Measurements from ENCODE around the gene RNF148.
"Not testable (repeated sequence)": the region's sequence is repeated elsewhere in the genome, so short reads cannot be mapped to it uniquely, and the experiment has no call there.

RNF148 gene

DNA sequence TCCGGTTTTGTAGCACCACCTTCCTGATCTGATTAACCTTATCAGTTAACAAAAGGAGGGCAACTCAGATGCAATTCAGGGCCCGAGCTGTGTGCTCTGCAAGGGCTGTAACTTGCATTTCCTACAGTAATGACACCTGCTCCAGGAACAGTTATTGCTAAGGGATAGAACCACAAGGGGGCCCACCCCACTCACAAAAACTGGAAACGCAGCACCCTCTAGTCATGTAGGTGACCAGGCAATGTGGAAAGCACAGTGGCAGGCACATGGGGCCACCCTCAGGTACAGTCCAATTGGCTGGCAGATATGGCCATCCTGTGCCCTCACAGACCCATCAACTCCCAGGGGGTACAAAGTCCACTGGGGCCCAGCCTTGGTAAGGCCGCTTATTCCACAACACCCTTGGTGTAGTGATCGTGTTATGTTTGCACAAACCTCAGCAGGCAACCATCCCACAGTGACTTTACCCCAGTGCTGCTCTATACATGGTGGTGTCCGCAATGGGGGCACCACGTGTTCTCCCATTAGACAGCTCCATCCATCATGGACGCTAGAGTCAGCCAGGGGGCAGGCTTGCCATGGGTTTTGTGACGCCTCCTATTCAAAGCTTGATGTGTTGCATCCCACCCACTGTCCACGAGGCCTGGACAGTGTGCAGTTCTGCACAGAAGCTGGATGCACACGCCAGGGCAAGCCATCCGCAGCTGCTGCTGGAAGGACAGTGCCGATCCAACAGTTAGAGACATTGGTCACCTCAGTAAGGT, 13.2 kb downstream of the RNF148 start:
- DNase-seq: no peak

DNA sequence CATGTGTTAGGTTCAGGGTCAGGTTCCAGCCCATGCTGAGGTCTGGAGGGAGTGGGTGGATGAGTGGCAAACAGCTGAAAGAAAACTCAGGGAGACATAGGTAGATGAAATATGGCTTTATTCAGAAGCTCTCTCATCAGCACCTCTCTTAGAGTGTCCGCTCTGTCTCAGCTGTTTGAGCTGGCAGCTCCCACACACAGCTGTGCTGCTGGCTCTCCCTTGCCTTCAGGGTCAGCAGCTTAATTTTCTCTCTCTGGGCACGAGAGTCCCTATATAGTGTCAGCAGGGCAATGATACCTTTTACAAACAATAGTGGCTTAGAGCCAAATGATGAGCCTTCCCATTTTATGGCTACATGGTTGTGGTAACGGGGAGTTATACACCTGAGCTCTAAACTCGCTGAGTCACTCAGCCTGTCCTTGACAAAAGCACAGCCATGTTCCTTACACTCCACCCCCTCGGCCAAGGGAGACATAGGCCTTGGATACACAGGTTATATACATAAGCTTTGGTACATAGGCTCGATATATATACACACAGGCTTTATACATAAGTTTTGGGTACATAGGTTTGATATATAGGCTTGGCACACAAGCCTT, 14.2 kb downstream of the RNF148 start:
- no peak for DNase-seq

DNA sequence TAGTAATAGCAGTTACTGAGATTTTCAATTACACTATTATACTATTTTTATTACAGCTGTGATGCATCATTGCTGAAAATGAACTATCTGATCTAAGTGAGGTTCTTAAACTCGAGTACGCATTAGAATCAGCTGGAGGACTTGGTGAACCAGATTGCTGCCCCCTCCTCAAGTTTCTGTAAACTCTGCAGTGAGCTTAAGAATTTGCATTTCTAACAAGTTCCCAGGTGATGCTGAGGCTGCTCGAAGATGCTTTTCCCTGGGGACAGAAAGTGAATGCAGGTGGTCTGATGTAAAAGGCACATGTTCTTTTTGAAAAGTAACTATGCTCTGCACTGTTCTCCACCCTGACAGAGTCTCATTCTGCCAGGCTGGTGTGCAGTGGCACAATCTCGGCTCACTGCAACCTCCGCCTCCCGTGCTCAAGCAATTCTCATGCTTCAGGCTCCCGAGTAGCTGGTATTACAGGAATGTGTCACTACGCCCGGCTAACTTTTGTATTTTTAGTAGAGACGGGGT, 16.3 kb downstream of the RNF148 start:
- no peak for DNase-seq

DNA sequence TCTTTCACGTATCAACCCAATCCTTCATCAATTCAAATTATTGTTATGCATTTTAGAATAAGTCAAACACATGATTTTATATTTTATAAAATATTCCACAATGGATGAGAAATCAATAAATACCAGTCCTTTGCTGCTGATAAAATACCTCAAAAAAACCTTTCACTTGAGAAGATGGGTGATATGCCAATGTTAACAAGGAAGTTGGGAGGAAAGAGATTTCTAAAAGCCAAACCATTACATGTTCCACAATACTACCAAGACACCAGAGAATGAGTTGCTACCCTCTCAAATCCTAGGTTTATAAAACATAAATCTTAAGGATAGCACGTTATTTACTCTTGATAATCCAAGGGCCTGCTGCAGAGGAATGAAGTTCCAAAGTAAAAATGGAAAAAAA, 18.2 kb downstream of the RNF148 start:
- no peak for DNase-seq

DNA sequence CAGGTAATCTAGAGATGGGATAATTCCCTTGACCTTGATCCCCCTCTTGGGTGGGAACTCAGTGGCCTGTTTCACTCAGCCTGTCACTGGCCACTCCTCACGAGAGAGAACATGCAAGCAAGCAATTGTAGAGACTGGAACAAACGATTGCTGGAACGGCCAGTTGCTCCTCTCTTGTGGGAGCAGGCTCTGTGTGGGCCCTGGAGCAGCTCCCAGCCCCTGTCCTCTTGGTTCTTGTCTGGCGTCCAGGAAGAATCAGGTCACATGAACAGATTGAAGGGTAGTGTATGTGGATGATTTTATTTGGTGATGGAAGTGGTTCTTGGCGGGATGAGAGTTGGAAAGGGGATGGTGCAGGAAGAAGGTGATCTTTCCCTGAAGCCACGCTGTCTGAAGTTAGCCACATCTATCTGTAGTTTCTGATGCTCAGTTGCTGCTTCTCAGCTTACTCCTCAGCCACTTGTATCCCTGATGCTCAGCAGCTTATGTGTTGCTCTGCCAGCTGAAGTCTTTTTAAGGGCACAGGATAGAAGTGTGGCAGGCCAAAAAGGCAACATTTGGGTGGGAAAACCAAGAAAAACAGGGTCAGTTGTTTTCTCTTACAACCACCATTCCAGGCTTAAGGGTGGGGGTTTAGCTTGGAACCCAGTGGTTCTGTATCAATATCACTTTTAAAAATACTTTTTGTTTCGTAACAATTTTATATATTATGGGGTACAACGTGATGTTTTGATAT, 19.7 kb downstream of the RNF148 start:
- no peak for DNase-seq

DNA sequence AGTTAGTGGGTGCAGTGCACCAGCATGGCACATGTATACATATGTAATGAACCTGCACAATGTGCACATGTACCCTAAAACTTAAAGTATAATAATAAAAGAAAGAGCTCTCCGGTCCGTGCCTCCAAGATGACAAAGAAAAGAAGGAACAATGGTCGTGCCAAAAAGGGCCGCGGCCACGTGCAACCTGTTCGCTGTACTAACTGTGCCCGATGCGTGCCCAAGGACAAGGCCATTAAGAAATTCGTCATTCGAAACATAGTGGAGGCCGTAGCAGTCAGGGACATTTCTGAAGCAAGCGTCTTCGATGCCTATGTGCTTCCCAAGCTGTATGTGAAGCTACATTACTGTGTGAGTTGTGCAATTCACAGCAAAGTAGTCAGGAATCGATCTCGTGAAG, 21.5 kb downstream of the RNF148 start:
- DNase-seq: not testable (repeated sequence)

DNA sequence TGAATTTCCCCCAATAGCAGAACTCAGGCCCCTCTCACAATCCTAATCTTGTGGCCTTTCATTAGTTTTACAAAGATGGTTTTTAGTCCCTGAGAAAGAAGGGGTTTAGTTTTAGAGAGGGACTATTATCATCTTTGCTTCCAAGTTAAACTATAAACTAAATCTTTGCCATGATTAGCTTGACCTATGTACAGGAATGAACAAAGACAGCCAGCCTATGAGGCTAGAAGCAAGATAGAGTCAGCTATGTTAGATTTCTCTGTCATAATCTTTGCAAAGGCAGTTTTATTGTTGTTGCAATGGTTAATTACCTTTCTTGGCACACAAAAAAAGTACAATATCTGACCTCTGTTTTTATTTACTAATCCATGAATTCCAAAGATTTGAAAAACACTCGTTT, 22.9 kb downstream of the RNF148 start:
- DNase-seq: no peak

DNA sequence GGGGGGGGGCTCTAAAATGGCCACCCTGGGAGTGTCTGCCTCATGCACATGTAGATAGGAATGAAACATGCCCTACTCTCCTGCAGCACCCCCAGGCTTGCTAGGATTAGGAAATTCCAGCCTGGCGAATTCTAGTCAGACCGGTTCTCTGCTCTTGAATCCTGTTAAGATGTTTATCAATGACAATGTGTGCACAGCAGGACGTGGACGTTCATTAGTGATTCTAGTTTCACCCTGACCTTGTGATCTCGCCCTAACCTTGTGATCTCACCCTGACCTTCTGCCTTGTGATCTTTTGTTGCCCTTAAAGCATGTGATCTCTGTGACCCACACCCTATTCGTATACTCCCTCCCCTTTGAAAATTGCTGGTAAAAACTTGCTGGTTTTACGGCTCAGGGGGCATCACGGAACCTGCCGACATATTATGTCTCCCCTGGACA, 23.4 kb downstream of the RNF148 start:
- not testable (repeated sequence) for DNase-seq

DNA sequence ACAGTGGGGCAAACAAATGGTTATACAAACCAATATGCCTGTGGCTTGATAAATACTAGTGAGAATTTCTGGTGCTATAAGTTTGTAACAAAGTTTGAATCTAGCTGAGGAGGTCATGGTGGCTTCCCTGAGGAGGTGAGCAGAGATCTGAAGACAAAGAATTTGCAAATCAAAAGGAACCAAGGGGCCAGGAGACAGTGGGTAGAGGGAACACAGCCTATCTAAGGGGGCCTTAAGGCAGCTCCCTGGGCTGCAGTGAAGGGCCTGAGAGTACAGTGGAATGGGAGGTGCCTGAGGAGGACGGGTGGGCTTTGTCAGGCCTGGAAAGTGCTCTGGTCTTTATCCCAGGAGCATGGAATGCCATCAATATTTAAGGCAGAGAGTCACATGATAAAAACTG, 25.6 kb downstream of the RNF148 start:
- DNase-seq: no peak

DNA sequence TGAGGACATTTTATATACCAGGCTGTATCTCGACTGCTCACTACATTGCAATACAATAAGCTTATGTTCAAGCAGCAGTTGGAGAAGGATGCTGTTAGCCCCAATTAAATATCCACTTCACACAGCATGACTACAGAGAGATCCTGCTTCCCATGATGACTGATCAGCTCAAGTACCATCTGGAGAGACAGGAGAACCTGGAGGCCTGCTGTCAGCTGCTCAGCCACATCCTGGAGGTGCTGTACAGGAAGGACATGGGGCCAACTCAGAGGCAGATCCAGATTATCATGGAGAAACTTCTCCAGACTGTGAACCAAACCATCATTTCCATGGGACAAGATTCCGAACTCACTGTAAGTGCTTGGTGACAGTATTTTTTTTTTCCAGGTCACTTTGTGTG, 26.3 kb downstream of the RNF148 start:
- no peak for DNase-seq

DNA sequence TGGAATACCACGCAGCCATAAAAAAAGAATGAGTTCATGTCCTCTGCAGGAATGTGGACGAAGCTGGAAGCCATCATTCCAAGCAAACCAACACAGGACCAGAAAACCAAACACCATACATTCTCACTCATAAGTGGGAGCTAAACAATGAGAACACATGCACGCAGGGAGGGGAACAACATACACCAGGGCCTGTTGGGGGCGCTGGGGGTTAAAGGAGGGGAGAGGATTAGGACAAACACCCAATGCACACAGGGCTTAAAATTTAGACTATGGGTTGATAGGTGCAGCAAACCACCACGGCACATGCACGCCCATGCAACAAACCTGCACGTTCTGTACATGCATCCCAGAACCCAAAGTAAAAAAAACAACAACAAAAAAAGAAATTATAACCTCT, 27.1 kb downstream of the RNF148 start:
- no peak for DNase-seq

DNA sequence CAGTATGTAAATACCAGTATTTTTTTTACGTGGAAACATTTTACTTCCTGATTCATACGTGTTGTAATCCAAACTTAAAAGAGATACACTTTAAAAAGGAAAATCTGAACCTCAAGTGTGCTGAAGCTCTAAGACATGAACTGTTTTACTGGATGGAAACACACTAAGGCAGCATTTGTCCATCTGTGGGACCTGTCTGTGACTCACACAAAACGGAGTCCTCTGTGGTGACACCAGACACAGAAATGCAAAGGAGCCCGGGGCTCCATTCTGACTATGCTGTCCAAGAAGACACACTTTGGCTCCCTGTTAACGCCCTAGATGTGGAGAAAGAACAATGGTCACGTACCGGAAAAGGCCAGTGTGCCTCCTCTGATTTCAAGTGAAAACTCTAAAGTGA, 27.7 kb downstream of the RNF148 start:
- DNase-seq: no peak

DNA sequence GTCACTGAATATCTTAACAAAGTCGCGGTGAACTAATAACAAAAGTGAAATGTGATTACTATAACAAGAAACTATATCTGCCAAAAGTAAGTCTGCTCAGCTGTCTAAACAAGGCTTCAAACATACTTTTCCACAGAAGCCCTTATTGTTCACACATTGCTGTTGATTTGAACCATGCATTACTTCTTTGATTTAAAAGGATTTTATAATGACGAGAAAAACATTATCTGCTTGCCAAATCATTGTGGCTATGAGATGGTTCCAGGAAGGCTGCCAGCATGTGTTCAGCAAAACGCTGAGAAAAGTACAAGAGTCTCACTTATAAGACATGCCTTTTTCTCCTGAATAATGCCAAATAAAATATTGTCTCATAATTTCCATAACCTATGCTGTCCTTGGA, 28.2 kb downstream of the RNF148 start:
- DNase-seq: no peak

DNA sequence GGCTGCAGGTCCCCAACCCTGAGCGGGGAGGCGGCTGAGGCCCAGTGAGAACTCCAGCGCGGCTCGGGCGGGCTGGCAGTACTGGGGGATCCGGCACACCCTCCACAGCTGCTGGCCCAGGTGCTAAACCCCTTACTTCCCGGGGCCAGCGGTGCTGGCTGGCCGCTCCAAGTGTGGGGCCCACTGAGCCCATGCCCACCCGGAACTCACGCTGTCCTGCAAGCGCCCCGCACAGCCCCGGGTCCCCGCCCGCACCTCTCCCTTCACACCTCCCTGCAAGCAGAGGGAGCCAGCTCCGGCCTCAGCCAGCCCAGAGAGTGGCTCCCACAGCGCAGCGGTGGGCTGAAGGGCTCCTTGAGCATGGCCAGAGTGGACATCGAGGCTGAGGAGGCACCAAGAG, 28.8 kb downstream of the RNF148 start:
- no peak for DNase-seq

DNA sequence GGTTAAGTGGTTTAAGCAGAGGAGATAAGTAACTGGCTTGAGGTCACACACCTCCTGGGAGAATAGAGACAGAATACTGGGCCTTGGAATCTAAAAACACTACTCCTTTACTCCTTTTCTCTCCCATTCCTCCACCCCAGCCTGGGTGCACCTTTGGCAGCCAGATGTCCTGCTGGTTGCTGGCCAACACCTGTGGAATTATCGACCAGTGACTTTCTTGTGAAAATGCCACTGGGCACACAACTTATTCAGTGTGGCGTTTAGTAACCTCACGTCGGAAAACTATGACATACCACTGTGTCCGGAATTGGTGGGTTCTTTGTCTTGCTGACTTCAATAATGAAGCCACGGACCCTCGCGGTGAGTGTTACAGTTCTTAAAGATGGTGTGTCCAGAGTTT, 30.2 kb downstream of the RNF148 start:
- DNase-seq: no peak

DNA sequence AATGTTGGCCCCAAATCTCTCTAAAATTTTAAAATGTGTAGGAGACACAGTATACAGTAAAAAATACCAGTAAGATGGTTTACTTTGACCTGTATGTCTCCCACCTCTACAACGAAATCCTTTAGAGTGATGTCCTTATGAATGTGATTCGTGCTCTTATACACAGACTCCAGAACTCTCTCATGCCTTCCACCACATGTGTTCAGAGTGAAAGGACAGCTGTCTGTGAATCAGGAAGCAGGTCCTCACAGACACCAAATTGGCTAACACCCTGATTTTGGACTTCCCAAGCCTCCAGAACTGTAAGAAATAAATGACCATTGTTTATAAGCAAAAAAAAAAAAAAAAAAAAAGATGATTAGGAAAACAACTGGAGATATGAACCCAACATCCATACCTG, 39.0 kb downstream of the RNF148 start:
- no peak for DNase-seq

DNA sequence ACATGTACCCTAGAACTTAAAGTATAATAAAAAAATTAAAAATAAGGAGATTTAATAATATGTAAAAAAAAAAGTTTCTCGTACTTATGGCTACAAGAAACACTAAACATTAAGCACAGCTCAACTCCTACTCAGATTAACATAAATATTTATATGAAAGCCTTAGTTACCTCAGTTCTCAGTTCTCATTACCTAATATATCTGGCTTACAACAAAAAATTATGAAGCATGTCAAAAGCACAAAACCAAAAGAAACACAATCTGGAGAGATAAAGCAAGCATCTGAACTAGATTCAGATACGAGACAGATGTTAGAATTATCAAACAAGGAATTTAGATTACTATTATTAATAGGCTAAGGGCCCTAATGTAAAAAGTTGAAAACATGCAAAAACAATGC, 43.9 kb downstream of the RNF148 start:
- DNase-seq: no peak

DNA sequence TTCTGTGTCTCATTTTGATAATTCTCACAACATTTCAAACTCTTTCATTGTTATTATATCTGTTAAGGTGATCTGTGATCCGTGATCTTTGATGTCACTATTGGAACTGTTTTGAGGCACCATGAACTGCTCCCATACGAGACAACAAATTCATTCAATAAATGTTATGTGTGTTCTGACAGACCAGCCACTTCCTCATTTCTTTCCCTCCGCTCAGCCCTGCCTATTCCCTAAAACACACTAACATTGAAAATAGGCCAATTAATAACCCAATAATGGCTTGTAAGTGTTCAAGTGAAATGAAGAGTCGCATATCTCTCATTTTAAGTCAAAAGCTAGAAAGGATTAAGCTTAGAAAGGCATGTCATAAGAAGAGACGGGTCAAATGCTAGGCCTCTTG, 49.0 kb downstream of the RNF148 start:
- DNase-seq: no peak

DNA sequence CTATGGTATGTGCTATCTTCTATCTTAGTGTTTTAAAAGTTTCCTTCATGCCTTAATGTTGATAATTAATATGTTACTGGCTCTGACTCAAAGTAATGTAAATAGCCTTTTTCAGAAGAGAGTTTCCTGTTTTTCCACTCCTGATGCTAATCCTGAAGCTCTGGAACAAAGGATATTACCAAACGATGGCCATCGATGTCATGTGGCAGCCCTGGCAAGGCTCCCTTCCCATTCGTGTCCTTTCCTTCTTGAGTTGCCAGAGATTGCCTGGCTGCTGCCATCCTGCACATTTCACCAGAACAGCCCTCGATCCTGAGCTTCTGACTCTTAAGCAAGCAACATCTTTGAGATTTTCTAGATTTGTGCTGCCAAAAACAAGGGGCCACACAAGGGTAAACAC, 49.8 kb downstream of the RNF148 start:
- no peak for DNase-seq

All from hippocampal formation (tissue), 2 donors.